ENCODE measurements around the gene SEMA6A.

SEMA6A gene

GRCh38 chr5:116542619-116543018, 32.0 kb downstream of the SEMA6A start:
- Histone ChIP-seq H3K4me1 (no peaks in the 10 kb centered on the region; the same call in 1 of the 2 replicates), H3K36me3 (no peaks in the 10 kb centered on the region), H3K27me3 (no peaks in the 10 kb centered on the region), H3K4me3 (ENCODE audit: low read depth, low read length) (no peak overlapping the region), H3K9me3 (peaks cover 4% of the 10 kb centered on the region; the same call in 1 of the 2 replicates)
- no peak for DNase-seq
- TF ChIP-seq CTCF (IDR thresholded peaks at IDR 0.05; ENCODE audit: low read depth, low read length), result no peak

- DNase-seq, result no peak
- H3K4me1 ChIP-seq, result peaks cover 11% of the 10 kb centered on the region; the same call in 1 of the 2 replicates
- no peak for TF ChIP-seq CTCF (IDR thresholded peaks at IDR 0.05; ENCODE audit: low read depth, low read length)
- no peaks in the 10 kb centered on the region for H3K36me3 ChIP-seq
- no peaks in the 10 kb centered on the region for H3K9me3 ChIP-seq
- H3K27me3 ChIP-seq, result no peaks in the 10 kb centered on the region
- H3K4me3 ChIP-seq (ENCODE audit: low read depth, low read length), result no peak overlapping the region
These were observed 35.4 kb downstream of the SEMA6A start for GRCh38 chr5:116539222-116539621.

- TF ChIP-seq CTCF (IDR thresholded peaks at IDR 0.05; ENCODE audit: low read depth, low read length), result no peak
- H3K4me3 ChIP-seq (ENCODE audit: low read depth, low read length), result no peak overlapping the region
- no peaks in the 10 kb centered on the region for H3K27me3 ChIP-seq
- no peaks in the 10 kb centered on the region for H3K36me3 ChIP-seq
- no peaks in the 10 kb centered on the region for H3K9me3 ChIP-seq
- peaks cover 11% of the 10 kb centered on the region; the same call in 1 of the 2 replicates for H3K4me1 ChIP-seq
- DNase-seq, result no peak
These were observed 38.1 kb downstream of the SEMA6A start for GRCh38 chr5:116536316-116537083.

GRCh38 chr5:116534964-116535651, 39.5 kb downstream of the SEMA6A start:
- TF ChIP-seq CTCF (IDR thresholded peaks at IDR 0.05; ENCODE audit: low read depth, low read length), result no peak
- peaks cover 16% of the 10 kb centered on the region for H3K4me1 ChIP-seq

GRCh38 chr5:116532762-116533525, 41.7 kb downstream of the SEMA6A start:
- no peaks in the 10 kb centered on the region for H3K27me3 ChIP-seq
- H3K4me3 ChIP-seq (ENCODE audit: low read depth, low read length), result no peak overlapping the region
- no peaks in the 10 kb centered on the region for H3K36me3 ChIP-seq
- TF ChIP-seq CTCF (IDR thresholded peaks at IDR 0.05; ENCODE audit: low read depth, low read length), result no peak
- H3K4me1 ChIP-seq, result peaks cover 29% of the 10 kb centered on the region
- no peak for DNase-seq
- no peaks in the 10 kb centered on the region for H3K9me3 ChIP-seq

More at GRCh38 chr5:116534964-116535651, 39.5 kb downstream of the SEMA6A start:
- DNase-seq, result no peak
- Histone ChIP-seq H3K36me3 (no peaks in the 10 kb centered on the region), H3K27me3 (no peaks in the 10 kb centered on the region), H3K9me3 (no peaks in the 10 kb centered on the region), H3K4me3 (ENCODE audit: low read depth, low read length) (no peak overlapping the region)

All from BE2C (cell line).